Activated naive CD4-positive, alpha-beta T cell (primary cell): ENCODE measurements around the gene KCNQ5.

Experiments used
- DNase-seq, 4 experiments: peaks; one replicate each; lab custom pipeline; 2025; lab: John Stamatoyannopoulos, UW

KCNQ5 gene

GRCh38 chr6:72905705-72906478, 284.0 kb downstream of the KCNQ5 start:
- no peak for DNase-seq

GRCh38 chr6:72911463-72912155, 289.7 kb downstream of the KCNQ5 start:
- no peak for DNase-seq

- no peak for DNase-seq
Measured at GRCh38 chr6:72913797-72914196, 291.9 kb downstream of the KCNQ5 start.

GRCh38 chr6:72916298-72916697, 294.4 kb downstream of the KCNQ5 start:
- DNase-seq = no peak

GRCh38 chr6:72916906-72917305, 295.0 kb downstream of the KCNQ5 start:
- no peak for DNase-seq

GRCh38 chr6:72922401-72922800, 300.5 kb downstream of the KCNQ5 start:
- no peak for DNase-seq

GRCh38 chr6:72925136-72925535, 303.3 kb downstream of the KCNQ5 start:
- no peak for DNase-seq

- DNase-seq = no peak
Measured at GRCh38 chr6:72930556-72931132, 308.8 kb downstream of the KCNQ5 start.

GRCh38 chr6:72931325-72931887, 309.5 kb downstream of the KCNQ5 start:
- no peak for DNase-seq

GRCh38 chr6:72933233-72933632, 311.4 kb downstream of the KCNQ5 start:
- no peak for DNase-seq

- DNase-seq = no peak
Measured at GRCh38 chr6:72936766-72937559, 315.1 kb downstream of the KCNQ5 start.

- no peak for DNase-seq
Measured at GRCh38 chr6:72938104-72938503, 316.2 kb downstream of the KCNQ5 start.

GRCh38 chr6:72939004-72939403, 317.1 kb downstream of the KCNQ5 start:
- no peak for DNase-seq

GRCh38 chr6:72940265-72940664, 318.4 kb downstream of the KCNQ5 start:
- DNase-seq = no peak

GRCh38 chr6:72941263-72941662, 319.4 kb downstream of the KCNQ5 start:
- no peak for DNase-seq

GRCh38 chr6:72941751-72942150, 319.9 kb downstream of the KCNQ5 start:
- DNase-seq = no peak

GRCh38 chr6:72943699-72944098, 321.8 kb downstream of the KCNQ5 start:
- DNase-seq = no peak

- DNase-seq = no peak
Measured at GRCh38 chr6:72944660-72945059, 322.8 kb downstream of the KCNQ5 start.

- no peak for DNase-seq
Measured at GRCh38 chr6:72946774-72947173, 324.9 kb downstream of the KCNQ5 start.

- DNase-seq = no peak
Measured at GRCh38 chr6:72947534-72947933, 325.7 kb downstream of the KCNQ5 start.

GRCh38 chr6:72948153-72948552, 326.3 kb downstream of the KCNQ5 start:
- no peak for DNase-seq
